Activated CD4-positive, CD25-positive, alpha-beta regulatory T cell treated with anti-CD3 and anti-CD28 coated beads, Interleukin-2, amount 50 U/mL, for 24 hours (primary cell): ENCODE results near the gene HMCES.
A peak's percentile ranks its signal among the peaks of the same experiment; 100 is the strongest.
"Not testable (repeated sequence)": the region's sequence is repeated elsewhere in the genome, so short reads cannot be mapped to it uniquely, and the experiment has no call there.

Experiments used
- ATAC-seq, 2 donors: fragments of 150-1000 bp; cut with Tn5 transposase; one replicate each; pipeline ENCODE4 v1.10.0; 2021; ENCODE audit warnings: mild to moderate bottlenecking in 1 of 2, moderate library complexity in 1 of 2

The HMCES gene

GRCh38 chr3:129259612-129260477 lies 18.8 kb upstream of the HMCES start:
- no peak for ATAC-seq

GRCh38 chr3:129260606-129261005 lies 18.1 kb upstream of the HMCES start:
- ATAC-seq: no peak

GRCh38 chr3:129261894-129262293 lies 16.8 kb upstream of the HMCES start:
- ATAC-seq: peak; percentile 53 to 66

- ATAC-seq: no peak
These were observed 15.3 kb upstream of the HMCES start for GRCh38 chr3:129263161-129263910.

- not testable (repeated sequence) for ATAC-seq
These were observed 13.7 kb upstream of the HMCES start for GRCh38 chr3:129264994-129265393.

GRCh38 chr3:129266651-129267050 lies 12.0 kb upstream of the HMCES start:
- no peak for ATAC-seq

- ATAC-seq: no peak
These were observed 10.3 kb upstream of the HMCES start for GRCh38 chr3:129268396-129268795.

GRCh38 chr3:129271674-129272073 lies 7.0 kb upstream of the HMCES start:
- ATAC-seq: no peak

- peak in 1 of 2 donors; percentile 12 for ATAC-seq
These were observed 2.3 kb upstream of the HMCES start for GRCh38 chr3:129276385-129276784.

GRCh38 chr3:129277829-129278271 lies 820 bp upstream of the HMCES start:
- no peak for ATAC-seq

- peak; percentile 26 to 31 for ATAC-seq
These were observed 566 bp downstream of the HMCES start for GRCh38 chr3:129278966-129279906.

GRCh38 chr3:129280183-129280582 lies 1.5 kb downstream of the HMCES start:
- no peak for ATAC-seq

GRCh38 chr3:129281726-129282125 lies 3.1 kb downstream of the HMCES start:
- no peak for ATAC-seq

- ATAC-seq: peak; percentile 56 to 64
These were observed 4.2 kb downstream of the HMCES start for GRCh38 chr3:129282727-129283327.

GRCh38 chr3:129286081-129286480 lies 7.4 kb downstream of the HMCES start:
- ATAC-seq: no peak

- ATAC-seq: no peak
These were observed 9.8 kb downstream of the HMCES start for GRCh38 chr3:129288446-129288845.

- no peak for ATAC-seq
These were observed 10.7 kb downstream of the HMCES start for GRCh38 chr3:129289201-129289921.

GRCh38 chr3:129291236-129291886 lies 12.7 kb downstream of the HMCES start:
- ATAC-seq: no peak

GRCh38 chr3:129295286-129295685 lies 16.6 kb downstream of the HMCES start:
- ATAC-seq: no peak

GRCh38 chr3:129304146-129304961 lies 25.7 kb downstream of the HMCES start:
- no peak for ATAC-seq
